GM19025 (cell line): ENCODE measurements around the gene HIRA.

Experiments used
- ATAC-seq: cut with Tn5 transposase; IDR thresholded peaks from one replicate; pipeline ENCODE4 v1.9.1; 2021; ENCODE audit warnings: mild to moderate bottlenecking, low read depth, moderate library complexity; ENCODE audit not compliant: unreplicated experiment

Gene HIRA

DNA sequence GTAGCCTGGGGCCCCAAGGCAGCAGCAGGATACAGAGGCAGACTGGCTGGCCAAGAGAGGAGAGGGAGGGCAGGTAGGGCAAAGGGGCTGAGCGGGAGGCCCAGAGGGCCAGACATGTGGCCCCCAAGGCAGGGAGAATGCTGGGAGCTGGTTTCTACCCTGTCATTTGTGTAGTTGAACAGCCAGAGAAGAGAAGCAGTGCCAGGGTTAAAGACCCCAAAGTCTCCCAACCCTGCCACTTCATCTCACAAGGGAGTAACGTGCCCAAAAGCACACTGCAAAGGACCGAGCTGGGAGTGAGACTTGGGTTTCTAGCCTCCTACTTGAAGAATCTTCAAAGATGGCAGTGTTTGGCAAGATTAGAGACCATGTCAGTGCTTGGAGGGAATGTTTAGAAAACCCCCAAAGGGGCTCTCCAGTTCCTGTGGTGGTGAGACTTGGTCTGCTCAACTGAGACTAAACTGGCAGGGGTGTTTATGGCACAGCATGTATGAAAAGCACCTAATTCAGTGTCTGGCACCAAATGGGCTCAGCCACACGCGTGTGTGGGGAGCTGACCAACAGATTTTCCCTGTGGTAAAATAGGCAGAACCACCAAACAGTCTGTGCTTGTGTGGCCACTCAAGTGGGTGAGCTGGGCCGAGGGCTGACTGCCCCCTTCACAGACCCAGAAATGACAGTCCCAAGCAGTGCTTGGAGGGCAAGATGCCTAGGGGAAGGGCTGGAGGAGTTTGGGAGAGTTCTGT lies 71.8 kb downstream of the HIRA start:
- no peak for ATAC-seq

GRCh38 chr22:19358703-19359553 lies 72.6 kb downstream of the HIRA start:
- ATAC-seq = no peak

DNA sequence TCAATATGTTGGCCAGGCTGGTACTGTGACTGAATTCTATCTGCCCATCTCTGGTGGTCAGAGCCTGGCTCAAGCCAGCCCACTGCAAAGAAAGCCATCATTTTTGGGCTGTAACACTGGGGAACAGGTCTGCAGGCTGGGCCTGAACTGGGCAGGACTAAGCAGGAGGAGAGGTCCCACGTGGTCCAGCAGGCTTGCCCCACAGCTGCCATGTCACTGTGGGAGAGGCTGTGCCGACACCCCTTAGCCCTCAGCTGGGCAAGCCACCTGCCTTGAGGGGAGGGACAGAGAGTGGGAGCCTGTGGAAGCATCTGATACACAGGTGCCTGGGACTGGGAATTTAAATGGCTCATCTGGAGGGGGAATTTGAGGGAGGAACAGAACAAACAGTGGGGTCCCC lies 73.3 kb downstream of the HIRA start:
- ATAC-seq = no peak

- no peak for ATAC-seq
These were observed 74.0 kb downstream of the HIRA start for GRCh38 chr22:19357270-19358105.

DNA sequence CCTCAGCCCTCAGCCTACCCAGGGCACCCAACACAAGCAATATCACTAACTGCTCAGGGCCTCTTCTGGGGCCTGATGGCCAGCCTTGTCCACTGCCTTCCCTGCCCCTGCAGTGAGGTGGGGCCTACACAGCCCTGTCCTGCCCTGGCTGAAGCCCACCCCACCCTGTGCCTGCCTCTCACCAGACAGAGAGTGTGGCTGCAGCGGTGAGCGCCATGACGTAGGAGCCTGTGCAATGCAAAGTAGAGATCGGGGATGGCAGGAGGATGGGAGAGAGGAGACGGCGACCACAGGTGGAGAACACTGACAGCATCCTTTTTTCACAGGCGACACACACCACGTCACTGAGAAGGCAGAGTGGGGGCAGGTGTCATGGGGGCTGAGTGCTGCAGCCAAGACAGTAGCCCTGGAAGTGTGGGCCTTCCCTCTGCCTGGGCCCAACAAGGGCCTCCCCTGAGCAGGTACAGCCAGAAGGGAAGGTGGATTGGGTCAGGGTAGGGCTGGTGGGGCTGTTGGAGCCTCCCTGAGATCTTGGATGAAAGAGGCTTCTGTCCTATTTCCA lies 74.7 kb downstream of the HIRA start:
- no peak for ATAC-seq

DNA sequence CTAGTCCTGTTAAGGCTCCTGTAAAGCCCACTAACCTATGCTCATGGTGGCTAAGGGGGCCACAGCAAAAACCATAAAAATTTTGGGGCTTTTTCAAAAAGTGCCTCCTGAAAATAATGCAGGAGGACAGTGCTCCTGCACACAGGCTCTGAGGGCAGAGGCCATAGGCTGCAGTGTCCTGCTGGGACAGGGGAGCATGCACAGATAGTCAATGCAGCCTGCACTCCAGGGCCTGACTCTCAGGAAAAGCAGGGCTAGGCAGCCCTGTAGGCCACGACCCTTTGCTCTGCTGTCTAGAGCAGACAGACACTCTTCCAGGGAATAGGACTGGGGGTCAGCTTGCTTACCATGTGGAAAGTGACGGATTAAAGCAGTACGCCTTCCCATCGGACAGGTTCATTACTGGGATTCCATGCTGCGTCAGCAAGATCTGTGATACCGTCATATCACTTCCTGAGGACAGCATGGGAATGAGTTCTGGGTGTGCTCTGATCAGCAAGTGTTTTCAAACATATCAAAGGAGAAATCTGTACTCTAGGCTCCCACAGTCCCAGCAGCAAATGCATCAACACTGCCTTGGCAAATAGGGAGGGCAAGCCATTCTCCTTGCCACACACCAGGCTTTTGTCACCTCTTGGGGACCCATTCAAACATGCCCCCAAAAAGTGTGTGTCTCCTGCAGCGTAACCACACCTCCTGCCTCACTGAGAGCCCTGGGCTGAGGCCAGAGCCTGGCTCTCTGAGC lies 75.9 kb downstream of the HIRA start:
- no peak for ATAC-seq

DNA sequence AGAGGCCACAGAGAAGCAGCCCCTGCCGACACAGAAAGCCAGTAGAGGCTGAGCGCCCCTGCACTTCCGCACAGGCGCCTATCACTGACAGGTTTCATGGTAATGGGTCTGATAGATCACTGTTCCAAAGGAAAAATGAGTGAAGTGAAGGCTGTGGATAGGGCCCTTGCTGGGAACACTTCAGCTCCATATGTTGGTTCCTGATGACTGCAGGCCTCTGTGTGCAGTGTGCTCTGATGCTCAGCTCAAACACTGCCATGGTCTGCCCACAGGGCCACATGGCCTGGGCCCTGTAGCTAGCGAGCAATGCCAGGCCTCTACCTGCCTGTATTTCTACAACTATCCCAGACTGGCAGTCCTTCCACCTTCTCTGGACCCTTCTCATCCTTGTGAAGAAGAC lies 77.3 kb downstream of the HIRA start:
- ATAC-seq = no peak

DNA sequence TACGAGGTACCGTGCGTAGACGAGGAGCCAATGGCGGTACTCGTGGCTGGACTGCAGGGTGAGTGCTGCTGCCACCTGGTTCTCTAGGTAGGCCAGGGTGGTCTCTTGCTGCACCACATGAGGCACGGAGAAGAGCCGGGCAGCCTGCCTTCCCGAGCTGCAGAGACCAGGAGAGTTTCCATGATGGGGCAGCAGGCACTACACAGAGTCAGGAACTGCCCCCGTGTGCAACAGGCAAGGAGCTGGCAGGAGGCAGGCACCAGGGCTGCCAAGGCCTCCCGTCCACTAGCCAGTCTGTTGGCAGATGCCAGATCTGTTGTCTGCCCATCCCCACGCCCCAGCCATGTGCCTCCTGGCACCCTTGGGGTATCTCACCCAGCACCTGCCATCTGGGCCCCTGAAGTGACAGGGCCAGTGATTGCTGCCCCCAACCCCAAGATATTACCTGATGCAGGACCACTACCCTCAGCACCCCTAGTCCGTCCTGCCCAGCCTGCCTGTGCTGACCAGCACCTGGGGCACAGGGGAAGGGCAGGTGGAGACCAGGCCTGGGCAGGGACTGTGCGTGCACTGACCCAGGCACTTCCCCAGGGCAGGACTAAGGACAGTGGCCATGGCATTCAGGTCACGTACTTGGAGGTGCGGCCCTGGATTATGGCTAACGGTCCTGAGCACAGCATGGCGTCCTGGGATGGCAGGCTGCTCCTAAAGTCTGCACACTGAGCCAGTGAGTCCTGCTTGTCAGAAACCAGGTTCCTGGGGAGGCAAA lies 78.0 kb downstream of the HIRA start:
- ATAC-seq = no peak

DNA sequence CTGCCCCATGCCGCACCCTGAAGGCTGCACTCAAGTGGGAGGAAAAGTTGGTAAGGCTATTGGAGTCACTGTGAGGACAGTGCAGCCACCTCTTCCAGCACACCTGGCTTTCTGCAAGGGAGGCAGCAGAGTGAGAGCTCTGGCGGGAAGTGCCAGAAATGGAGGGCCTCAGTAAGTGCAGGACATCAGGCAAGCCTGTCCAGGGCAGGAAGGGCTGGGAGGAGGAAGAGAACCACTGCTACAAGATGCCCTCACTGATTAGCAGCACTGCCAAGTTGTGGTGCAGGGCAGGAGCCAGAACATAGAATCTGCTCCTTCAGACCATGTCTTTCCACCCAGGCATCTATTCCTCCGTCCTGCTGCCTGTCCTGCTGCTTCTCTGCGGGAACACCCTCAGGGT lies 78.8 kb downstream of the HIRA start:
- ATAC-seq = no peak

- ATAC-seq = no peak
These were observed 79.3 kb downstream of the HIRA start for GRCh38 chr22:19352217-19352616.

- ATAC-seq = no peak
These were observed 79.9 kb downstream of the HIRA start for GRCh38 chr22:19351604-19352003.

GRCh38 chr22:19350947-19351346 lies 80.6 kb downstream of the HIRA start:
- no peak for ATAC-seq

DNA sequence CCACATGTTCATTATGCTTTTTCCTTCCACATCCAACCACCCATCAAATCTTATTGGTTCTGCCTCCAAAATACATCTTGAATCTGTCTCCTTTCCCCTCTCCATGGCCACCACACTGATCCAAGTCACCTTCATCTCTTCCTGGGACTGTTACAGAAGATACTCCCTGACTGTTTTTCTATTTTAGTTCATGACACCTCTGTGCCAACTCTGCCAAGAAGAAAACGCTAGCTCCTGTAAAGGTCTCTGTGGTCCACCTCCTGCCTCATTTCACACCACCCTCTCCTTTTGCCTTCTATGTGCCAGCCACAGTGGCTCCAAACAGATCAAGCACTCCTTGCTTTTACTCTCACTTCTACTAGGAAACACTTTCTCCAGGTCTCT lies 81.1 kb downstream of the HIRA start:
- no peak for ATAC-seq

DNA sequence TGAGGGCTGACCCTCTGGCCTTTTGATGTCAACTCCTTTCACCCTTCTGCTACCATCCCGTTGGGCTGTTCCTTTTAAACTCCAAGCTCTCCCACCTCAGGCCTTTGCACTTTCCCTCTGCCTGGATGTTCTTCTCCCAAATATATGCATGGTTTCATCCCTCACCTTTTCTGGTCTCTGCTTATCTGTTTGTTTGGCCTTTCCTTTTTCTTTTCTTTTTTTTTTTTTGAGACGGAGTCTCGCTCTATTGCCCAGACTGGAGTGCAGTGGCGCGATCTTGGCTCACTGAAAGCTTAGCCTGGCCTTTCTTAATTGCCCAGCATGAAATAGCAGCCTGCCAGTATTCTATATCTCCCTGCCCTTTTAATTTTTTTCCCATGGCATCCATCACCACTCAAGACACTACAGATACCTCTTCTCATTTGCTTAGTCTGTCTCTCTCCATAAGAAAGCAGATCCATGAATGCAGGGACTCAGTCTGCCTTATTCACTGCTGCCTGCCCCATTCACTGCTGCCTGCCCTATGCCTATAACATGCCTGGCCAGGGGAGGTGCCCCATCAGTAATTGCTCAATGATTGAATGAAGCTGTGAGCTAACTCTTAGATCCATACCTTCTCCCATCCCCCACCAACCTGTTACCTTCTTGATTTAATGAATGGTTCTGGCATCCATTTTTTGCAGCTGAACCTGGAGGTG lies 81.6 kb downstream of the HIRA start:
- no peak for ATAC-seq

- no peak for ATAC-seq
These were observed 84.8 kb downstream of the HIRA start for GRCh38 chr22:19346677-19347265.

GRCh38 chr22:19344420-19344819 lies 87.1 kb downstream of the HIRA start:
- ATAC-seq = no peak

GRCh38 chr22:19343470-19343869 lies 88.1 kb downstream of the HIRA start:
- no peak for ATAC-seq

- ATAC-seq = no peak
These were observed 90.0 kb downstream of the HIRA start for GRCh38 chr22:19341500-19341899.
